Bronchial epithelial cell (primary cell): ENCODE results near the gene MCUB. TPM values are rescaled to one million over a fixed set of nuclear protein-coding genes. Genes with fewer than 3 reads are reported as not detected.

Source experiments
- DNase-seq: peaks from one replicate; pipeline ENCODE4 v3.0.0-alpha.2; 2010; ENCODE audit warnings: low read depth
- FAIRE-seq: peaks from 2 replicates; lab custom pipeline; 2011; peaks lifted over from hg19 to GRCh38; lab: Jason Lieb, UNC
- H3K27me3 ChIP-seq: 2 replicates; pipeline ENCODE4 v1.5.1; 2011; ENCODE audit warnings: low read length; ENCODE audit not compliant: control insufficient read depth, insufficient read depth
- H3K36me3 ChIP-seq: 2 replicates; pipeline ENCODE4 v1.5.1; 2011; ENCODE audit warnings: low read length; ENCODE audit not compliant: control insufficient read depth, insufficient read depth
- H3K4me3 ChIP-seq: 2 replicates; pipeline ENCODE4 v1.5.1; 2011; ENCODE audit warnings: mild to moderate bottlenecking, low read depth, low read length, control low read depth
- CTCF ChIP-seq: IDR thresholded peaks from 2 replicates; pipeline ENCODE4 v1.5.1; 2011; ENCODE audit warnings: mild to moderate bottlenecking, moderate library complexity, low read length, control low read depth, inconsistent platforms; ENCODE audit not compliant: insufficient read depth, severe bottlenecking
- total RNA-seq: library from RNA; depleted of rRNA; stranded (reverse); fragments of >200 nt; gene quantifications from 2 replicates; pipeline ENCODE4 v1.2.1, GENCODE V29; 2014

MCUB gene
- total RNA-seq, 1 donor from 2014 or later = 4.7 TPM

GRCh38 chr4:109682875-109683274, 122.8 kb downstream of the MCUB start:
- no peak for DNase-seq
- H3K4me3 ChIP-seq = no peak overlapping the region
- no peaks in the 10 kb centered on the region for H3K36me3 ChIP-seq
- FAIRE-seq = no peak
- H3K27me3 ChIP-seq = no peaks in the 10 kb centered on the region
- TF ChIP-seq CTCF = no peak

- Histone ChIP-seq H3K4me3 (no peak overlapping the region), H3K27me3 (no peaks in the 10 kb centered on the region), H3K36me3 (no peaks in the 10 kb centered on the region)
- no peak for TF ChIP-seq CTCF
- FAIRE-seq (no peak), DNase-seq (no peak)
Observed at GRCh38 chr4:109683621-109684253, 123.7 kb downstream of the MCUB start.

- no peaks in the 10 kb centered on the region for H3K27me3 ChIP-seq
- no peaks in the 10 kb centered on the region for H3K36me3 ChIP-seq
- FAIRE-seq = no peak
Observed at GRCh38 chr4:109684727-109685126, 124.7 kb downstream of the MCUB start.

GRCh38 chr4:109690690-109691410, 130.8 kb downstream of the MCUB start:
- FAIRE-seq (no peak), DNase-seq (no peak)
- Histone ChIP-seq H3K36me3 (peaks cover 3% of the 10 kb centered on the region), H3K27me3 (no peaks in the 10 kb centered on the region), H3K4me3 (no peak overlapping the region)
- TF ChIP-seq CTCF = no peak

More at GRCh38 chr4:109684727-109685126, 124.7 kb downstream of the MCUB start:
- H3K4me3 ChIP-seq = no peak overlapping the region
- DNase-seq = no peak
- TF ChIP-seq CTCF = no peak

- Histone ChIP-seq H3K27me3 (no peaks in the 10 kb centered on the region), H3K36me3 (peaks cover 3% of the 10 kb centered on the region), H3K4me3 (no peak overlapping the region)
- peak; percentile 22 for DNase-seq
- no peak for FAIRE-seq
- no peak for TF ChIP-seq CTCF
Observed at GRCh38 chr4:109691411-109691920, 131.4 kb downstream of the MCUB start.
